Coronary artery (tissue), 2 donors: ENCODE results near the gene GPBP1L1.
"Not testable (repeated sequence)": the region's sequence is repeated elsewhere in the genome, so short reads cannot be mapped to it uniquely, and the experiment has no call there.

Experiments used
- DNase-seq: peaks from one replicate; pipeline ENCODE4 v3.0.0-alpha.2; 2017; ENCODE audit warnings: low spot score
- H3K27ac ChIP-seq, 2 donors: fragments of 200-600 bp; sonication (generic); one replicate each; pipeline ENCODE4 v1.5.1; 2016 to 2019
- H3K4me3 ChIP-seq: fragments of 200-600 bp; sonication (generic); 2 replicates; pipeline ENCODE4 v1.5.1; 2016; ENCODE audit warnings: mild to moderate bottlenecking, moderate library complexity
- TF ChIP-seq, protein P1 (sequence below): fragments of 200-600 bp; sonication (generic); IDR thresholded peaks from one replicate; pipeline ENCODE4 v1.5.1; 2019; ENCODE audit warnings: antibody characterized with exemption

Gene GPBP1L1

DNA sequence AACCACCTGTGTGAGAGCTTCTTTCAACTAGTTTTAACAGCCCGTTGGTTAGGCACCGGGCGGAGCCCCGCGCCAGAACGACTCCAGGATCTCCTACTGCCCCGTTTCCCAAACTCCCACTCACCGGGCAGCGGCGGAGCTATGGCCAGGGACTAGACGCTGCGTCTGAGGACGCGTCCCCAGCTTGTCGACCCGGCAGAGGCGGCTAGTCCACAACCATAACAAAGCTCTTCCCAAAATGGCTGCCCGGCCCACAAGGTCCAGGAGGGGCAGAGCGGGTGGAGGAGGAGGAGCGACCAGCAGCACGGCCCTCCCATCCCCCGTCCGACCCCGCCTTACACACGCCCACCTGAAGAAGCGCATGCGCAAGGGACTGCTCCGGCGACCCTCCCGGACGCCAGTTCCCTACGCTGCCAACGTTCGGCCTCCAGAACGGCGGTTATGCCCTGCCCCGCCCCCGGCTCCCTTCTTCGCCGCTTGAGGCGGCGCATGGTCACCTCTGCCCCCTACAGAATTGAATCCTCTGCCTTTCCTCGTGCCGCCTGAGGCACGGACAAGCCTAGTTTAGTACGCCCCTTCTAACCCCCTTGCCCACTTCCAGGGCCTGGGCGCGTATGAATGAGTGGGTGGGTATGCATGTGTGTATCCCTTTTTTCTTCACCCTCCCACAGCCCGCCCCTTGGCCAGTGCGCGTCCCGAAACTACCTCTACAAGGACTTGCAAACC, at the start of gene GPBP1L1:
GPBP1L1 (minus strand) TSS at position 246 of the 726 bp plus-strand sequence. CDS start 27,446 bp downstream, outside the sequence.
- TF ChIP-seq, protein P1, sequence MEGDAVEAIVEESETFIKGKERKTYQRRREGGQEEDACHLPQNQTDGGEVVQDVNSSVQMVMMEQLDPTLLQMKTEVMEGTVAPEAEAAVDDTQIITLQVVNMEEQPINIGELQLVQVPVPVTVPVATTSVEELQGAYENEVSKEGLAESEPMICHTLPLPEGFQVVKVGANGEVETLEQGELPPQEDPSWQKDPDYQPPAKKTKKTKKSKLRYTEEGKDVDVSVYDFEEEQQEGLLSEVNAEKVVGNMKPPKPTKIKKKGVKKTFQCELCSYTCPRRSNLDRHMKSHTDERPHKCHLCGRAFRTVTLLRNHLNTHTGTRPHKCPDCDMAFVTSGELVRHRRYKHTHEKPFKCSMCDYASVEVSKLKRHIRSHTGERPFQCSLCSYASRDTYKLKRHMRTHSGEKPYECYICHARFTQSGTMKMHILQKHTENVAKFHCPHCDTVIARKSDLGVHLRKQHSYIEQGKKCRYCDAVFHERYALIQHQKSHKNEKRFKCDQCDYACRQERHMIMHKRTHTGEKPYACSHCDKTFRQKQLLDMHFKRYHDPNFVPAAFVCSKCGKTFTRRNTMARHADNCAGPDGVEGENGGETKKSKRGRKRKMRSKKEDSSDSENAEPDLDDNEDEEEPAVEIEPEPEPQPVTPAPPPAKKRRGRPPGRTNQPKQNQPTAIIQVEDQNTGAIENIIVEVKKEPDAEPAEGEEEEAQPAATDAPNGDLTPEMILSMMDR, result no peak
- Histone ChIP-seq H3K27ac (peak within 1 kb of the TSS; percentile 94 to 97), H3K4me3 (peak within 1 kb of the TSS; percentile 85)
- peak; percentile 97 for DNase-seq

DNA sequence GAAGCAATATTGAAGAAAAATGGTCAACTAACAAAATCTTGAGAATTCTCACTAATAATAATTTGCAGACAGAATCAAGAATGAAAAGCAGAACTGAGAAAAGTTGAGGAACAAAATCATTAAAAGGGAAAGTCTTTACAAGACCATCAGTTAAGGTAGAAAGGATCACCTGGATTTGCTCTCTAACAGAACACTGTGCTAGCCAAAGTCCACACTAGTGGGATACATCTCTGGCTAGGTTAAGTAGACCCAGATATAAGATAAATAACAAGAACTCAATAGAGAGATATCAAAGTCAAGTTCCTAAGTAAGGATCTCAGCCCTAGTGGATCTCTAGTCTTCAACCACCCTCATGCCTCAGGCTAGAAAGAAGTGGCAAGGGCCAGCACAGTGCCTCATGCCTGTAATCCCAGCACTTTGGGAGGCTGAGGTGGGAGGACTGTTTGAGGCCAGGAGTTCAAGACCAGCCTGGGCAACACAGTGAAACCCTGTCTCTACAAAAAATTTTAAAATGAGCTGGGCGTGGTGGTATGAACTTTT, 44.5 kb upstream of the GPBP1L1 start:
- DNase-seq, result no peak
- Histone ChIP-seq H3K4me3 (no peak overlapping the region), H3K27ac (no peak overlapping the region)
- TF ChIP-seq, protein P1, result no peak

DNA sequence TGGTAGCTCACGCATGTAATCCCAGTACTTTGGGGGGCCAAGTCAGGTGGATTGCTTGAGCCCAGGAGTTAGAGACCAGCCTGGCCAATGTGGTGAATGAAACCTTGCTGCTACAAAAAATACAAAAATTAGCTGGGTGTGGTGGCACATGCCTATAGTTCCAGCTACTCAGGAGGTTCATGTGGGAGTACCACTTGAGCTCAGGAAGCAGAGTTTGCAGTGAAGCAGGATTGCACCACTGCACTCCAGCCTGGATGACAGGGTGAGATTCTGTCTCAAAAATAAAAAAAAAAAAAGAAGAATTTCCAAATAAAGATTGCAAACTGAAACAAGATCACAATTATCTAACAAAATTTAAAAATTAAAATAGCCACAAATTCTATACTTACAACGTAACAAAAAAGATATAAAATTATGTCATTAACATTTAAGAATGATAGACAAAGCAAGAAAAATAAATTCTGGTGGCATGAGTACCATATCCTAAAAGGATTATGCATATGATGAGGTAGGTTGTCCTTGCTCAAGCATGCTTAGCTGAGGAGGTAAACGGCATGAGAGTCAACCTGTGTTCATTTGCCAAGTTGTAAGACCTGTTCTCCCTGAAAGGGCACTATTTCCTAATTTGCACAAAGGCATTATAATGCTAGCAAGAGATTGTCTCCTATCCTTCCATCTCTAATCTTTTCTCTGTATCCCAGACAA, 43.9 kb upstream of the GPBP1L1 start:
- H3K27ac ChIP-seq, result no peak overlapping the region
- no peak overlapping the region for H3K4me3 ChIP-seq
- TF ChIP-seq, protein P1, result no peak
- DNase-seq, result no peak

- not testable (repeated sequence) for H3K4me3 ChIP-seq, DNase-seq, H3K27ac ChIP-seq
Observed at GRCh38 chr1:45726007-45726406, 39.7 kb upstream of the GPBP1L1 start.

- DNase-seq, result no peak
- TF ChIP-seq, protein P1, result no peak
- no peak overlapping the region for H3K4me3 ChIP-seq
- no peak overlapping the region for H3K27ac ChIP-seq
Observed at GRCh38 chr1:45723248-45723930, 37.1 kb upstream of the GPBP1L1 start.

GRCh38 chr1:45722809-45723208, 36.5 kb upstream of the GPBP1L1 start:
- DNase-seq, result no peak
- TF ChIP-seq, protein P1, result no peak
- Histone ChIP-seq H3K4me3 (no peak overlapping the region), H3K27ac (no peak overlapping the region)

DNA sequence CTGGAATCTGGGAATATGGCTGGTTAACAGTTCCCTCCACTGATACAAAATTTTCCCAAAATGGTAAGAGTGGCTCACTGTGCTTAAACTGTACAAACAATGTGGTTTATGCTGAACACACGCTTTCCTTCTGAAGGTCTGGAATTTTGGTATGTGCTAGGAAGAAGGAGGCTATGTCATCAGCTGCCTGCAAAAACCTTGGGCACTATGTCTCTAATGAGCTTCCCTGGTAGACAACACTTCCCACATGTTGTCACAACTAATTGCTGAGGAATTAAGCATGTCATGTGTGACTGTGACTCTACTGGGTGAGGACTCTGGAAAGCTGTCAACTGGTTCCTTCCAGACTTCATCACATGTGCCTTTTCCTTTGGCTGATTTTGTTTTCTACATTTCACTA, 34.9 kb upstream of the GPBP1L1 start:
- no peak overlapping the region for H3K4me3 ChIP-seq
- no peak overlapping the region for H3K27ac ChIP-seq
- TF ChIP-seq, protein P1, result no peak
- DNase-seq, result no peak
